HepG2 (cell line): Measurements from ENCODE around the gene FKBP5. TPM values are rescaled to one million over a fixed set of nuclear protein-coding genes. Genes with fewer than 3 reads are reported as not detected.

Source experiments
- ATAC-seq: fragments of 200-7000 bp; cut with Tn5 transposase; 3 replicates; pipeline ENCODE4 v1.9.1; 2020; ENCODE audit warnings: mild to moderate bottlenecking, moderate library complexity
- BruUV-seq: library from RNA; stranded (reverse); fragments of 400-500 nt; replicated peaks from 2 replicates; lab custom pipeline; 2021; lab: Mats Ljungman, UMichigan
- CTCF ChIA-PET: fragments of 300-600 bp; formaldehyde crosslinking; extraction: SDS; loops from one replicate; lab custom pipeline; 2021; ENCODE audit warnings: low total read pairs, inconsistent platforms, low intra/inter-chr PET ratio; lab: Yijun Ruan, JAX
- POLR2A ChIA-PET: fragments of 350-600 bp; sonication (Branson Sonifier 250); formaldehyde crosslinking; loops from one replicate; lab custom pipeline; 2020; ENCODE audit warnings: antibody characterized with exemption, inconsistent platforms; lab: Yijun Ruan, JAX
- DNase-seq: peaks from one replicate; pipeline ENCODE4 v3.0.0-alpha.2; 2015; ENCODE audit warnings: low spot score
- FAIRE-seq: peaks from 3 replicates; lab custom pipeline; 2011; peaks lifted over from hg19 to GRCh38; lab: Jason Lieb, UNC
- H2AFZ ChIP-seq: one replicate; pipeline ENCODE4 v1.6.1; 2011; ENCODE audit warnings: low read length, inconsistent platforms
- H3K27ac ChIP-seq: fragments of 300-600 bp; 3 replicates; pipeline ENCODE4 v1.8.0; 2011; ENCODE audit warnings: mixed run types, mild to moderate bottlenecking, mixed read lengths, low read length, inconsistent platforms; ENCODE audit not compliant: insufficient read depth; ENCODE audit errors: extremely low read length
- H3K27me3 ChIP-seq, 2 experiments: fragments of 200-600 bp in 1 of 2; 2 replicates in 1 of 2; 3 replicates in 1 of 2; pipeline versions ENCODE4 v1.6.0 to v1.8.0; 2011; ENCODE audit warnings: low read length in 2 of 2, mild to moderate bottlenecking in 2 of 2, moderate library complexity in 2 of 2, inconsistent platforms in 1 of 2; ENCODE audit not compliant: insufficient read depth in 2 of 2, control insufficient read depth in 1 of 2
- H3K36me3 ChIP-seq, 2 experiments: fragments of 200-600 bp in 1 of 2; replicated peaks in 1 of 2; 2 replicates in 1 of 2; 3 replicates in 1 of 2; pipeline versions ENCODE4 v1.5.1 to v1.8.0; 2011; ENCODE audit warnings: low read length in 2 of 2, inconsistent platforms in 1 of 2; ENCODE audit not compliant: insufficient read depth in 2 of 2, control insufficient read depth in 1 of 2
- H3K4me1 ChIP-seq: 2 replicates; pipeline ENCODE4 v1.5.1; 2012; ENCODE audit warnings: low read length, inconsistent platforms; ENCODE audit not compliant: insufficient read depth
- H3K4me2 ChIP-seq: 2 replicates; pipeline ENCODE4 v1.6.0; 2011; ENCODE audit warnings: low read depth, low read length, inconsistent platforms
- H3K4me3 ChIP-seq, 3 experiments: fragments of 200-600 bp in 1 of 3; sonication (generic), shearing (Covaris generic) in 1 of 3; replicated peaks in 1 of 3; 2 replicates each; pipeline ENCODE4 v1.5.1; 2011 to 2016; ENCODE audit warnings: low read length in 3 of 3, inconsistent platforms in 2 of 3, low read depth in 2 of 3, mild to moderate bottlenecking in 2 of 3, control low read depth in 1 of 3, mixed read lengths in 1 of 3; ENCODE audit not compliant: insufficient read depth in 1 of 3
- H3K79me2 ChIP-seq: one replicate; pipeline ENCODE4 v1.6.1; 2011; ENCODE audit warnings: low read length, inconsistent platforms; ENCODE audit not compliant: insufficient read depth
- H3K9ac ChIP-seq: 2 replicates; pipeline ENCODE4 v1.6.0; 2011; ENCODE audit warnings: mild to moderate bottlenecking, low read depth, low read length, inconsistent platforms; ENCODE audit not compliant: insufficient read depth
- H3K9me3 ChIP-seq: 2 replicates; pipeline ENCODE4 v1.5.1; 2012; ENCODE audit warnings: mild to moderate bottlenecking, low read length
- H4K20me1 ChIP-seq: 2 replicates; pipeline ENCODE4 v1.6.0; 2011; ENCODE audit warnings: inconsistent platforms, mild to moderate bottlenecking, low read length, moderate library complexity; ENCODE audit not compliant: insufficient read depth
- E2F2 ChIP-seq: sonication (generic); formaldehyde crosslinking; IDR thresholded peaks from 2 replicates; pipeline ENCODE4 v1.4.0; 2020; ENCODE audit warnings: missing genetic modification reagents, borderline replicate concordance
- GATA4 ChIP-seq: sonication (generic); IDR thresholded peaks from 2 replicates; pipeline ENCODE4 v1.6.1; 2016; ENCODE audit warnings: antibody characterized with exemption, low read depth, borderline replicate concordance
- IRF2 ChIP-seq: IDR thresholded peaks from 2 replicates; pipeline ENCODE4 v1.6.1; 2018; ENCODE audit warnings: missing genetic modification reagents, missing compliant biosample characterization
- IRX3 ChIP-seq: sonication (generic); formaldehyde crosslinking; IDR thresholded peaks from 2 replicates; pipeline ENCODE4 v1.8.1; 2023; ENCODE audit warnings: mild to moderate bottlenecking, low read depth, missing genetic modification reagents, borderline replicate concordance
- MLXIP ChIP-seq: sonication (generic); formaldehyde crosslinking; IDR thresholded peaks from 2 replicates; pipeline ENCODE4 v1.9.0; 2021; ENCODE audit warnings: missing genetic modification reagents, borderline replicate concordance
- NCOA2 ChIP-seq: sonication (generic); formaldehyde crosslinking; IDR thresholded peaks from 2 replicates; pipeline ENCODE4 v1.8.0; 2022; ENCODE audit warnings: inconsistent platforms
- ZNF33A ChIP-seq: sonication (generic); formaldehyde crosslinking; IDR thresholded peaks from 2 replicates; pipeline ENCODE4 v1.5.1; 2020; ENCODE audit warnings: missing genetic modification reagents, mild to moderate bottlenecking, moderate library complexity, borderline replicate concordance
- ZNF564 ChIP-seq: sonication (generic); formaldehyde crosslinking; IDR thresholded peaks from 2 replicates; pipeline ENCODE4 v1.8.1; 2023; ENCODE audit warnings: mild to moderate bottlenecking, missing genetic modification reagents
- ZNF678 ChIP-seq: sonication (generic); formaldehyde crosslinking; IDR thresholded peaks from 2 replicates; pipeline ENCODE4 v1.4.0; 2020; ENCODE audit warnings: mild to moderate bottlenecking, missing genetic modification reagents
- WGBS: methylation state at CpG from one replicate; pipeline ENCODE4 v1.1.6; 2017; ENCODE audit warnings: low lambda C conversion rate; 5-methylcytosine and 5-hydroxymethylcytosine counted together
- in situ Hi-C: cut with HindIII; loops from 2 replicates; pipeline ENCODE4 v1.10.0; 2017; ENCODE audit warnings: low pct_unique_long_range_greater_than_20kb; ENCODE audit not compliant: extremely low pct_ligation_motif_present
- intact Hi-C: fragments of 100-400 bp; cut with micrococcal nuclease; formaldehyde crosslinking; loops from one replicate; pipeline ENCODE4 v1.10.0; 2022; ENCODE audit not compliant: unreplicated experiment
- polyA plus RNA-seq, 8 experiments: library from polyadenylated mRNA; depleted of rRNA in 3 of 8; stranded (reverse) in 7 of 8; unstranded in 1 of 8; fragments of >200 nt; fragmentation: Illumina TruSeq in 4 of 8; extraction: Trizol in 4 of 8; gene quantifications; 2 replicates each; pipeline versions ENCODE4 v1.2.1 to v1.2.3, GENCODE V29; 2011 to 2016; ENCODE audit warnings: low read depth in 4 of 8, missing spikeins in 1 of 8, mixed read lengths in 1 of 8; ENCODE audit not compliant: insufficient read depth in 1 of 8
- total RNA-seq, 5 experiments: library from RNA; depleted of rRNA; stranded (reverse); fragments of >200 nt; fragmentation: Illumina TruSeq; extraction: Trizol; gene quantifications; 2 replicates each; pipeline ENCODE4 v1.2.3, GENCODE V29; 2016; ENCODE audit warnings: low read depth in 1 of 5
- TF ChIP-seq, protein P1 (sequence below): sonication (generic); formaldehyde crosslinking; IDR thresholded peaks from 2 replicates; pipeline ENCODE4 v1.4.0; 2020; ENCODE audit warnings: missing genetic modification reagents
- TF ChIP-seq, protein P2 (sequence below): sonication (generic); formaldehyde crosslinking; conservative IDR thresholded peaks from 2 replicates; pipeline ENCODE4 v1.4.0; 2020; ENCODE audit warnings: missing genetic modification reagents
- TF ChIP-seq, protein P3 (sequence below): sonication (generic); formaldehyde crosslinking; IDR thresholded peaks from 2 replicates; pipeline ENCODE4 v1.8.1; 2022; ENCODE audit warnings: mild to moderate bottlenecking, missing genetic modification reagents

FKBP5 gene
- total and polyA plus RNA-seq, 2 of the 13 experiments (the other 11 are each of a cell fraction or from before 2014, with no cell fraction given), result 8.0 to 17.4 TPM

- DNase-seq (no peak), ATAC-seq (peak; percentile 4), FAIRE-seq (peak; percentile 43)
- intact Hi-C loops, result no loop called here
- Histone ChIP-seq H3K4me1 (peaks cover 85% of the 10 kb centered on the region), H3K79me2 (no peaks in the 10 kb centered on the region), H4K20me1 (no peaks in the 10 kb centered on the region), H3K9me3 (no peaks in the 10 kb centered on the region), H3K27ac (no peak overlapping the region), H3K27me3 (no peaks in the 10 kb centered on the region; a peak in 1 of 5 replicates), H3K36me3 (no peaks in the 10 kb centered on the region), H3K9ac (peak overlapping the region; percentile 54), H3K4me3 (peak overlapping the region; percentile 46 to 88 (median 61)), H2AFZ (peak overlapping the region; percentile 23), H3K4me2 (peak overlapping the region; percentile 100)
- in situ Hi-C loops, result loop anchor here (5.0 kb wide), 1 partner anchor 42 kb away; the partner anchor contains the start of gene FKBP5
- CTCF ChIA-PET, result interaction anchor here (1.0 kb wide), 1 partner anchor 145 kb away, joined by 3 read pairs; no protein-coding TSS in a partner anchor
- POLR2A ChIA-PET, result interaction anchor here (1.3 to 3.4 kb wide), 3 partner anchors 8 to 127 kb away, joined by 4 to 16 read pairs (median 15); partner anchors contain the start of gene ARMC12
- WGBS, result 8% methylated on average over 9 of the region's 12 CpGs
- no TSS peak for BruUV-seq
- TF ChIP-seq ZNF678 (CRISPR knock-in tag) (no peak), ZNF564 (CRISPR knock-in tag) (0 out of 2 replicates have a peak, but pooled peaks have one; percentile 39), ZNF33A (no peak), IRX3 (CRISPR knock-in tag) (no peak), IRF2 (no peak), MLXIP (no peak), E2F2 (no peak), GATA4 (no peak), NCOA2 (CRISPR knock-in tag) (no peak)
- TF ChIP-seq, protein P1, sequence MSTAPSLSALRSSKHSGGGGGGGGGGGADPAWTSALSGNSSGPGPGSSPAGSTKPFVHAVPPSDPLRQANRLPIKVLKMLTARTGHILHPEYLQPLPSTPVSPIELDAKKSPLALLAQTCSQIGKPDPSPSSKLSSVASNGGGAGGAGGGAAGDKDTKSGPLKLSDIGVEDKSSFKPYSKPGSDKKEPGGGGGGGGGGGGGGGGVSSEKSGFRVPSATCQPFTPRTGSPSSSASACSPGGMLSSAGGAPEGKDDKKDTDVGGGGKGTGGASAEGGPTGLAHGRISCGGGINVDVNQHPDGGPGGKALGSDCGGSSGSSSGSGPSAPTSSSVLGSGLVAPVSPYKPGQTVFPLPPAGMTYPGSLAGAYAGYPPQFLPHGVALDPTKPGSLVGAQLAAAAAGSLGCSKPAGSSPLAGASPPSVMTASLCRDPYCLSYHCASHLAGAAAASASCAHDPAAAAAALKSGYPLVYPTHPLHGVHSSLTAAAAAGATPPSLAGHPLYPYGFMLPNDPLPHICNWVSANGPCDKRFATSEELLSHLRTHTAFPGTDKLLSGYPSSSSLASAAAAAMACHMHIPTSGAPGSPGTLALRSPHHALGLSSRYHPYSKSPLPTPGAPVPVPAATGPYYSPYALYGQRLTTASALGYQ, result no peak
- TF ChIP-seq, protein P2, sequence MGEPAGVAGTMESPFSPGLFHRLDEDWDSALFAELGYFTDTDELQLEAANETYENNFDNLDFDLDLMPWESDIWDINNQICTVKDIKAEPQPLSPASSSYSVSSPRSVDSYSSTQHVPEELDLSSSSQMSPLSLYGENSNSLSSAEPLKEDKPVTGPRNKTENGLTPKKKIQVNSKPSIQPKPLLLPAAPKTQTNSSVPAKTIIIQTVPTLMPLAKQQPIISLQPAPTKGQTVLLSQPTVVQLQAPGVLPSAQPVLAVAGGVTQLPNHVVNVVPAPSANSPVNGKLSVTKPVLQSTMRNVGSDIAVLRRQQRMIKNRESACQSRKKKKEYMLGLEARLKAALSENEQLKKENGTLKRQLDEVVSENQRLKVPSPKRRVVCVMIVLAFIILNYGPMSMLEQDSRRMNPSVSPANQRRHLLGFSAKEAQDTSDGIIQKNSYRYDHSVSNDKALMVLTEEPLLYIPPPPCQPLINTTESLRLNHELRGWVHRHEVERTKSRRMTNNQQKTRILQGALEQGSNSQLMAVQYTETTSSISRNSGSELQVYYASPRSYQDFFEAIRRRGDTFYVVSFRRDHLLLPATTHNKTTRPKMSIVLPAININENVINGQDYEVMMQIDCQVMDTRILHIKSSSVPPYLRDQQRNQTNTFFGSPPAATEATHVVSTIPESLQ (CRISPR knock-in tag), result no peak
- TF ChIP-seq, protein P3, sequence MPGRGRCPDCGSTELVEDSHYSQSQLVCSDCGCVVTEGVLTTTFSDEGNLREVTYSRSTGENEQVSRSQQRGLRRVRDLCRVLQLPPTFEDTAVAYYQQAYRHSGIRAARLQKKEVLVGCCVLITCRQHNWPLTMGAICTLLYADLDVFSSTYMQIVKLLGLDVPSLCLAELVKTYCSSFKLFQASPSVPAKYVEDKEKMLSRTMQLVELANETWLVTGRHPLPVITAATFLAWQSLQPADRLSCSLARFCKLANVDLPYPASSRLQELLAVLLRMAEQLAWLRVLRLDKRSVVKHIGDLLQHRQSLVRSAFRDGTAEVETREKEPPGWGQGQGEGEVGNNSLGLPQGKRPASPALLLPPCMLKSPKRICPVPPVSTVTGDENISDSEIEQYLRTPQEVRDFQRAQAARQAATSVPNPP (CRISPR knock-in tag), result no peak
These were observed 40.3 kb upstream of the FKBP5 start for GRCh38 chr6:35728683-35729678.
